OCI-M1 (cell line): Measurements from ENCODE around the gene FNBP1L.

ENCODE experiments used
- DNase-seq: peaks from one replicate; lab custom pipeline; 2025; lab: John Stamatoyannopoulos, UW

FNBP1L gene

GRCh38 chr1:93489756-93490155, 41.8 kb downstream of the FNBP1L start:
- no peak for DNase-seq

GRCh38 chr1:93490357-93490756, 42.4 kb downstream of the FNBP1L start:
- DNase-seq = peak; percentile 56

GRCh38 chr1:93495911-93496310, 48.0 kb downstream of the FNBP1L start:
- DNase-seq = no peak

GRCh38 chr1:93496520-93496919, 48.6 kb downstream of the FNBP1L start:
- no peak for DNase-seq

- peak; percentile 12 for DNase-seq
Measured at GRCh38 chr1:93499075-93499474, 51.2 kb downstream of the FNBP1L start.

GRCh38 chr1:93499533-93499932, 51.6 kb downstream of the FNBP1L start:
- no peak for DNase-seq

- DNase-seq = no peak
Measured at GRCh38 chr1:93500275-93500674, 52.4 kb downstream of the FNBP1L start.

- peak; percentile 76 for DNase-seq
Measured at GRCh38 chr1:93501399-93501798, 53.5 kb downstream of the FNBP1L start.

GRCh38 chr1:93501829-93502369, 54.0 kb downstream of the FNBP1L start:
- peak; percentile 52 for DNase-seq

GRCh38 chr1:93502571-93502970, 54.7 kb downstream of the FNBP1L start:
- no peak for DNase-seq

GRCh38 chr1:93503163-93503562, 55.2 kb downstream of the FNBP1L start:
- peak; percentile 33 for DNase-seq

- peak; percentile 64 for DNase-seq
Measured at GRCh38 chr1:93503816-93504215, 55.9 kb downstream of the FNBP1L start.

GRCh38 chr1:93504247-93505033, 56.5 kb downstream of the FNBP1L start:
- DNase-seq = peak; percentile 86

GRCh38 chr1:93506126-93506525, 58.2 kb downstream of the FNBP1L start:
- DNase-seq = no peak

- DNase-seq = no peak
Measured at GRCh38 chr1:93516164-93516563, 68.2 kb downstream of the FNBP1L start.

- DNase-seq = peak; percentile 22
Measured at GRCh38 chr1:93518516-93518915, 70.6 kb downstream of the FNBP1L start.

GRCh38 chr1:93519199-93519829, 71.4 kb downstream of the FNBP1L start:
- peak; percentile 24 for DNase-seq

- no peak for DNase-seq
Measured at GRCh38 chr1:93521618-93522017, 73.7 kb downstream of the FNBP1L start.

GRCh38 chr1:93522721-93523120, 74.8 kb downstream of the FNBP1L start:
- no peak for DNase-seq

GRCh38 chr1:93525431-93525830, 77.5 kb downstream of the FNBP1L start:
- DNase-seq = no peak

- no peak for DNase-seq
Measured at GRCh38 chr1:93526431-93526830, 78.5 kb downstream of the FNBP1L start.

- peak; percentile 73 for DNase-seq
Measured at GRCh38 chr1:93528412-93528811, 80.5 kb downstream of the FNBP1L start.

GRCh38 chr1:93531193-93531592, 83.3 kb downstream of the FNBP1L start:
- no peak for DNase-seq
